Stomach (tissue), 4 donors: Measurements from ENCODE around the gene AKR1C2.

Experiments used
- POLR2A ChIP-seq, 4 donors: fragments of 450-650 bp; IDR thresholded peaks; one replicate each; pipeline ENCODE4 v1.6.1; 2016; ENCODE audit warnings: antibody characterized with exemption in 4 of 4, control low read depth in 2 of 4, mild to moderate bottlenecking in 1 of 4, moderate library complexity in 1 of 4
- TF ChIP-seq, protein P1 (sequence below), 7 experiments: fragments of 450-650 bp in 4 of 7; fragments of 200-600 bp in 3 of 7; sonication (generic) in 3 of 7; IDR thresholded peaks; one replicate each; pipeline ENCODE4 v1.5.1; 2016 to 2019; ENCODE audit warnings: antibody characterized with exemption in 7 of 7, control low read depth in 2 of 7, mild to moderate bottlenecking in 1 of 7

DNA sequence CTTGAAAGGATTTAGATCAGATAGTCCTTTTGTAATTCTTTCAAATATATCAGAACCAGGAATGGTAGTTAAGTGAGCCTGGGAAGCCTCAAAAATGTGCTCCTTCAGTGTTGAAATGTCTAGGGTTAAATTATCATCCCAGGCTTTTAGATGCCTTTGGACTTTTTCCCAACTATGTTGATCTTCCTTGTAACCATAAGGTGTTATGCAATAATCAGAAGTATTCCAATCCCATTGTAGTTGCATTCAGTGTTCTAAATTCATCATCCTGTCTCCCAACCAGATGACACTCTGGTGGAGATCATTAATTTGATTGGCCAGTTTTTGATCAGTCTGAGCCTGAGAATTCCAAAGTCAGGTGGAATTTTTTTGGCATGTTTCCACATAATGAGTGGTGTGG is 35.1 kb upstream of the AKR1C2 start:
- TF ChIP-seq, protein P1, sequence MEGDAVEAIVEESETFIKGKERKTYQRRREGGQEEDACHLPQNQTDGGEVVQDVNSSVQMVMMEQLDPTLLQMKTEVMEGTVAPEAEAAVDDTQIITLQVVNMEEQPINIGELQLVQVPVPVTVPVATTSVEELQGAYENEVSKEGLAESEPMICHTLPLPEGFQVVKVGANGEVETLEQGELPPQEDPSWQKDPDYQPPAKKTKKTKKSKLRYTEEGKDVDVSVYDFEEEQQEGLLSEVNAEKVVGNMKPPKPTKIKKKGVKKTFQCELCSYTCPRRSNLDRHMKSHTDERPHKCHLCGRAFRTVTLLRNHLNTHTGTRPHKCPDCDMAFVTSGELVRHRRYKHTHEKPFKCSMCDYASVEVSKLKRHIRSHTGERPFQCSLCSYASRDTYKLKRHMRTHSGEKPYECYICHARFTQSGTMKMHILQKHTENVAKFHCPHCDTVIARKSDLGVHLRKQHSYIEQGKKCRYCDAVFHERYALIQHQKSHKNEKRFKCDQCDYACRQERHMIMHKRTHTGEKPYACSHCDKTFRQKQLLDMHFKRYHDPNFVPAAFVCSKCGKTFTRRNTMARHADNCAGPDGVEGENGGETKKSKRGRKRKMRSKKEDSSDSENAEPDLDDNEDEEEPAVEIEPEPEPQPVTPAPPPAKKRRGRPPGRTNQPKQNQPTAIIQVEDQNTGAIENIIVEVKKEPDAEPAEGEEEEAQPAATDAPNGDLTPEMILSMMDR (IDR thresholded peaks at IDR 0.05): no peak
- no peak for TF ChIP-seq POLR2A (IDR thresholded peaks at IDR 0.05)
